Spleen (tissue), 7 donors: Measurements from ENCODE around the gene CNPY4.

Experiments used
- POLR2A ChIP-seq, 3 donors: fragments of 450-650 bp; IDR thresholded peaks; one replicate each; pipeline ENCODE4 v1.5.1; 2017; ENCODE audit warnings: antibody characterized with exemption in 3 of 3, mild to moderate bottlenecking in 1 of 3
- POLR2AphosphoS5 ChIP-seq, 3 donors: sonication (generic); formaldehyde crosslinking; IDR thresholded peaks; one replicate each; pipeline ENCODE4 v1.5.1; 2017; ENCODE audit warnings: antibody characterized with exemption in 3 of 3
- TF ChIP-seq, protein P1 (sequence below), 11 experiments: fragments of 200-600 bp in 7 of 11; fragments of 450-650 bp in 4 of 11; sonication (generic) in 4 of 11; IDR thresholded peaks in 8 of 11; conservative IDR thresholded peaks in 3 of 11; 1 replicate in 7 of 11; 2 replicates in 4 of 11; pipeline versions ENCODE4 v1.4.0 to v1.8.0; 2016 to 2021; ENCODE audit warnings: antibody characterized with exemption in 11 of 11, inconsistent platforms in 4 of 11, mild to moderate bottlenecking in 1 of 11
- donor health status: DM: no; HTN: no; CAD: no; lungs with moderate emphysema.
- donor health status: DM: no; HTN: no; CAD: no.
- donor health status: DM: no; HTN: no; CAD: no.

DNA sequence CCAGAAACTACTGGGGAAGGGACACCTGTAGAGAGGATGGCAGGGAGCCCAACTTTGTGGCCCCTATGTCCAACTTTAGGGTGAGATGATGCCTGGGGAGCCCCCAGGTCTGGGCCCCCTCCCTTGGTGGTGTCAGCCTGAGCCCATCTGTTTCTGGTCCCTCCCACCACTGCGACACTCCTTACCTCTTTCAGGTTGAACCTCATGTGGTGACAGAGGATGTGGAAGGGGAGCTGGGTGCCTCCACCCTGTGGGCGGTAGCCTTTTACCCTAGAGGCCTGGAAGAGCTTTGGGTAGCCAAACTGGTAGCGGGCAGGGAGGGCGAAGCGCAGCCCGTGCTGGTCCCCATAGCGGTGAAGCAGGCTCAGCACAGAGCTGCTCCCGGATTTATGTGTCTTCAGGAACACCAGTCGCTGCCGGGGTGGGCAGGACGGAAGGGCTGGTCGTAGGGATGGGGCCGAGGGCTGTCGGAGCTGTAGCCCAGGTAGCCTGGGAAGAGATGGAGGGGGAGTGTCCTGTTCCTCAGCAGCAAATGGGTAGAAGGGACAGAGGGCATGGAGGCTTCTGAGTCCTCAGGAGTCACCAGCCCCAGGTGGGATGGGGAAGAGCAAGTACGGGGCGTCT is 47.0 kb downstream of the CNPY4 start:
- TF ChIP-seq POLR2A (IDR thresholded peaks at IDR 0.05), result no peak
- TF ChIP-seq, protein P1, sequence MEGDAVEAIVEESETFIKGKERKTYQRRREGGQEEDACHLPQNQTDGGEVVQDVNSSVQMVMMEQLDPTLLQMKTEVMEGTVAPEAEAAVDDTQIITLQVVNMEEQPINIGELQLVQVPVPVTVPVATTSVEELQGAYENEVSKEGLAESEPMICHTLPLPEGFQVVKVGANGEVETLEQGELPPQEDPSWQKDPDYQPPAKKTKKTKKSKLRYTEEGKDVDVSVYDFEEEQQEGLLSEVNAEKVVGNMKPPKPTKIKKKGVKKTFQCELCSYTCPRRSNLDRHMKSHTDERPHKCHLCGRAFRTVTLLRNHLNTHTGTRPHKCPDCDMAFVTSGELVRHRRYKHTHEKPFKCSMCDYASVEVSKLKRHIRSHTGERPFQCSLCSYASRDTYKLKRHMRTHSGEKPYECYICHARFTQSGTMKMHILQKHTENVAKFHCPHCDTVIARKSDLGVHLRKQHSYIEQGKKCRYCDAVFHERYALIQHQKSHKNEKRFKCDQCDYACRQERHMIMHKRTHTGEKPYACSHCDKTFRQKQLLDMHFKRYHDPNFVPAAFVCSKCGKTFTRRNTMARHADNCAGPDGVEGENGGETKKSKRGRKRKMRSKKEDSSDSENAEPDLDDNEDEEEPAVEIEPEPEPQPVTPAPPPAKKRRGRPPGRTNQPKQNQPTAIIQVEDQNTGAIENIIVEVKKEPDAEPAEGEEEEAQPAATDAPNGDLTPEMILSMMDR (IDR thresholded peaks at IDR 0.05 in 8 of 11, conservative IDR thresholded peaks at IDR 0.05 in 3 of 11), result no peak
- no peak for TF ChIP-seq POLR2AphosphoS5 (IDR thresholded peaks at IDR 0.05)
